Astrocyte of the cerebellum (primary cell): ENCODE measurements around the gene SH3BP5.

Experiments
- DNase-seq: peaks from one replicate; pipeline ENCODE4 v3.0.0-alpha.2; 2011; ENCODE audit warnings: low read depth
- H3K4me3 ChIP-seq: 2 replicates; pipeline ENCODE4 v1.5.1; 2011; ENCODE audit warnings: mild to moderate bottlenecking, low read depth, low read length, moderate library complexity
- in situ Hi-C: cut with HindIII; loops from 2 replicates; pipeline ENCODE4 v1.10.0; 2017; ENCODE audit warnings: low sequenced_read_pairs
- TF ChIP-seq, protein P1 (sequence below): IDR thresholded peaks from 2 replicates; pipeline ENCODE4 v1.5.1; 2012; ENCODE audit warnings: low read length, low read depth, moderate library complexity, mild to moderate bottlenecking; ENCODE audit errors: missing control alignments

The SH3BP5 gene

DNA sequence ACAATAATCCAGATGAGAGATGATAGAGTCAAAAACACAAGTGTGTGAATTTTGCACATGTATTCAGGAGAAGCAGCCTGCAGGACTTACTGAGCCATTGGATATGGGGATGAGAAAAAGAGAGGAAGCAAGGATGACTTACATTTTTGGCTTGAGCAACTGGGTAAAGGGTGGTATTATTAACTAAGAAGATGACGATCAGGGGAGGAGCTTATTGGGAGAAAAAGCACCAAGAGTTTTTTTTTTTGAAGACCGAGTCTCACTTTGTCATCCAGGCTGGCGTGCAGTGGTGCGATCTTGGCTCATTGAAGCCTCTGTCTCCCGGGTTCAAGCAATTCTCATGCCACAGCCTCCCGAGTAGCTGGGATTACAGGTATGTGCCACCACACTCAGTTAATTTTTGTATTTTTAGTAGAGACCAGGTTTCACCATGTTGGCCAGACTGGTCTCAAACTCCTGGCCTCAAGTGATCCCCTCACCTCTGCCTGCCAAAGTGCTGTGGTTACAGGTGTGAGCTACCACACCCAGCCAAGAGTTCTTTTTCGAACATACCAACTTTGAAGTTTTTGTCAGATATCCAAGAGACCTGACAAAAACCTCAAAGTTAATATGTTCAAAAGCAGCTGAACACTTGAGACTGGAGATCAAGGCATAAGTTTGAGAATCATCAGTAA is 14.8 kb upstream of the SH3BP5 start:
- in situ Hi-C loops, result no loop called here
- H3K4me3 ChIP-seq, result no peak overlapping the region
- TF ChIP-seq, protein P1, sequence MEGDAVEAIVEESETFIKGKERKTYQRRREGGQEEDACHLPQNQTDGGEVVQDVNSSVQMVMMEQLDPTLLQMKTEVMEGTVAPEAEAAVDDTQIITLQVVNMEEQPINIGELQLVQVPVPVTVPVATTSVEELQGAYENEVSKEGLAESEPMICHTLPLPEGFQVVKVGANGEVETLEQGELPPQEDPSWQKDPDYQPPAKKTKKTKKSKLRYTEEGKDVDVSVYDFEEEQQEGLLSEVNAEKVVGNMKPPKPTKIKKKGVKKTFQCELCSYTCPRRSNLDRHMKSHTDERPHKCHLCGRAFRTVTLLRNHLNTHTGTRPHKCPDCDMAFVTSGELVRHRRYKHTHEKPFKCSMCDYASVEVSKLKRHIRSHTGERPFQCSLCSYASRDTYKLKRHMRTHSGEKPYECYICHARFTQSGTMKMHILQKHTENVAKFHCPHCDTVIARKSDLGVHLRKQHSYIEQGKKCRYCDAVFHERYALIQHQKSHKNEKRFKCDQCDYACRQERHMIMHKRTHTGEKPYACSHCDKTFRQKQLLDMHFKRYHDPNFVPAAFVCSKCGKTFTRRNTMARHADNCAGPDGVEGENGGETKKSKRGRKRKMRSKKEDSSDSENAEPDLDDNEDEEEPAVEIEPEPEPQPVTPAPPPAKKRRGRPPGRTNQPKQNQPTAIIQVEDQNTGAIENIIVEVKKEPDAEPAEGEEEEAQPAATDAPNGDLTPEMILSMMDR, result no peak
- DNase-seq, result no peak

DNA sequence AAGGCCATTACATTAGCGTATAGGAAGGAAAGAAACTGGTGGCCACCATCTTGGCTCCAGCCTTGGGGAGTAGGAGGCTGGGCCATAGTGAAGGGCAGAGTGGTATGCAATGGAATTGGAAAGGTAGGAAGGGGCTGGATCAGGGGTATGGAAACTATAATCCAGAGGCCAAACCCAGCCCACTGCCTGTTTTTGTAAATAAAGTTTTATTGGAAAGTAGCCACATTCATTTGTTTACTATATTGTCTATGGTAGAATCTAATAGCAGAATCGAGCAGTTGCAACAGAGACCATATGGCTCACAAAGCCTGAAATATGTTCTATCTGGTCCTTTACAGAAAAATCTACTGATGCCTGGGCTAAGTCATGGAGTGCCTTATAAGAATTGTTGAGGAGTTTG is 14.1 kb upstream of the SH3BP5 start:
- TF ChIP-seq, protein P1, result no peak
- in situ Hi-C loops, result no loop called here
- DNase-seq, result no peak
- H3K4me3 ChIP-seq, result no peak overlapping the region

DNA sequence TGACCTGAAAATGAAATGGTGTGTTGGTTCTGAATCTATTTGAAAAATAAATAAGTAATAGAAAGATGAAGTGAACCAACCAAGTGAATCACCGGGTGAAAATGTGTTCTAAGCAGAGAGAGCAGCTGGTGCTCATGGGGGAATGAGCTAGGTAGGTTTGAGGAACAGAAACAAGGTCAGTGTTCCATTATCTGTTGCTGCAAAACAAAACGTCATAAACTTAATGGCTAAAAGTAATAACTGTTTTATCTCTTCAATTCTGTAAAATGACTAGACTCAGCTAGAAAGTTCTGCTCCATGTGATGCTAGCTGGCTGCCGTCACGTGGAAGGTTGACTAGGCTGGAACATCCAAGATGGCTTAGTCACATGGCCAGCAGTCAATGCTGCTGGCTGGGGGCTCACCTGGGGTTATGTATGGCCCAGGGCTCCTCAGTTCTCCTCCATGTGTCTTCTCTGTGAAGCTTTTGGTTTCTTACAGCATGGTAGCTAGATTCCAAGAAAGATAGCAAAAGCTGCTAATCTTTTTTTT is 13.3 kb upstream of the SH3BP5 start:
- TF ChIP-seq, protein P1, result no peak
- in situ Hi-C loops, result no loop called here
- DNase-seq, result no peak
- no peak overlapping the region for H3K4me3 ChIP-seq

DNA sequence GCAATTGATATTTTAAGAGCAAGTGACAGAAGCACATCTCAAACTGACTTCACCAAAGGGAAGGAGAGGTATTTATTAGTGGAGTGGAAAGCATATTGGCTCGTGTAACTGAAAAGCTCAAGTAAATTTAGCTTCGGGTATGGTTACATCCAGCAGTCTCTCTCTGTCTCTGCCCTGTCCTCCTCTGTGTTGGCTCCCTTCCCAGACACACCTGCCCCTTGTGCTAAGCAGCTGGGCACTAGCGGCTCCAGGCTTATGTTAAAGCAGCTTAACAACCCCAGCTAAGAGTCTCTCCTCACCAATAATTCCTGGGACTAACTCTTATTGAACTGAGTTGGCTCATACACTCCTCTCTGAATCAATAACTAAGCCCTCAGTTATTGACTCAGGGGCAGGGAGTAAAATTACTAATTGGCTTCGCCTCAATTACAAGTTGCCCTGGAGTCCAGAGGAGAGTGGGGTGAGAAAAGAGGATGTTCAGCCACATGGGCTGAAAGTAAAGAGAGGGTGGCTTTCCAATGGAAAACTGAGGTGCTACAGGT is 12.8 kb upstream of the SH3BP5 start:
- no peak for DNase-seq
- TF ChIP-seq, protein P1, result no peak
- in situ Hi-C loops, result no loop called here
- no peak overlapping the region for H3K4me3 ChIP-seq

DNA sequence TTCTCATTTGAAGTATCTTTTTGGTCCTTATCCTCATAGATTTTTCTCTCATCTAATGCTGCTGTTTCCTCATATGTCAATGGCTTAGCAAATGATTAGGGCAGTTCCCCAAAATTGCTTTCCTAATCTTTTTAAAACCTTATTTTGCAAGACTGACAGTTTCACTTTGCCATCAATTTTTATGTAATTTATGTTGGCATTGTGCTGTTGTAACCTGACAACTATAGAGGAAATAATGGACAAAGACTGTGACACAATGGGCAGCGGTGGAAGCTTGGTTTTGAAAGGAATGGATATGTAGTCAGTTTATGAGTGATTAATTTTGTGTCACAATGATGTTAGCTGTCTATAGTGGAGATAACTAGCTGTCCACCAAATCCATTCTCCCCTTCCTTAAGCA is 10.6 kb upstream of the SH3BP5 start:
- DNase-seq, result no peak
- in situ Hi-C loops, result no loop called here
- H3K4me3 ChIP-seq, result no peak overlapping the region
- TF ChIP-seq, protein P1, result no peak

DNA sequence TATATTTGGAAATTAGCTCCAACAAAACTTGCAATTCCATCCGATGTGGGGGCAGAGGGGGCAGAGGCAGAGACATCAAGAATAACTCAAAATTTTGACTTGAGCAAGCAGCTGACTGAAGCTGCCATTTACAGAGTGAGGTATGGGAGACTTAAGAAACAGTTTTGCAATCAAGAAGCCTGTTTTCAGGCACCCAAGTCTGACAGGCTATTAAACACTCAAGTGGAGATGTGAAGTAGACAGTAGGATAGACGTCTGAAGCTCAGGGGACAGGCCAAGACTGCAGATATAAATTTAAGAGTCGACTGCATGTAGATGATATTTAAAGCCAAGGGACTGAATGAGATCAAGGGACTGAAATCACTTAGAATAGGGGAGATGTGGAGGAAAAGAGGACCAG is 9.9 kb upstream of the SH3BP5 start:
- in situ Hi-C loops, result no loop called here
- H3K4me3 ChIP-seq, result no peak overlapping the region
- TF ChIP-seq, protein P1, result no peak
- no peak for DNase-seq
